ENCODE measurements around the gene GFPT1. TPM values are rescaled to one million over a fixed set of nuclear protein-coding genes. Genes with fewer than 3 reads are reported as not detected.
A peak's percentile ranks its signal among the peaks of the same experiment; 100 is the strongest.

GFPT1 gene
- total and polyA plus RNA-seq, 9 of the 15 experiments (the other 6 are each of a cell fraction or from before 2014, with no cell fraction given): 6.6 to 38.3 (median 15.9) TPM

DNA sequence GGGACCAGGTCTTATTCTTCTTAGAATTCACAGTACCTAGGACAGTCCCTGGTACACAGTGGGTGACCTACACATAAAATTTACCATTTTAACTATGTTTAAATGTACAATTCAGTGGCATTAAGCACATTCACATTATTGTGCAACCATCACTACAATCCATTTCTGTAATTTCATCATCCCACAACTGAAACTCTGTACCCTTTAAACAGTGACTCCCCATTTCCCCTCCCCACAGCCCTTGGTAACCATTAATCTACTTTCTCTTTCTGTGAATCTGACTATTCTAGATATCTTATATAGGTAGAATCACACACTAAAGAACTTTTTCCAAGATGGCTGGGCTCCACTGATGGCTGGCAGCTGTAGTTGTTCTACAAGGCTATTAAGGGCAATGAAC, 41.6 kb downstream of the GFPT1 start:
- no peak overlapping the region for H3K9ac ChIP-seq (ENCODE audit: insufficient read depth in 1 of 2, low read depth in 2 of 2, low read length in 2 of 2)
- no peaks in the 10 kb centered on the region for H3K79me2 ChIP-seq (ENCODE audit: control insufficient read depth, insufficient read depth, low read length)
- H3K4me3 ChIP-seq: no peak overlapping the region
- no peaks in the 10 kb centered on the region for H3K9me1 ChIP-seq (ENCODE audit: control insufficient read depth, insufficient read depth, low read length)
- TF ChIP-seq CBX2 (IDR thresholded peaks at IDR 0.05; ENCODE audit: insufficient read depth, low read length, poor library complexity, severe bottlenecking): no peak
- TF ChIP-seq CHD2 (IDR thresholded peaks at IDR 0.05; ENCODE audit: low read depth, low read length): no peak
- no peak for TF ChIP-seq ZC3H8 (IDR thresholded peaks at IDR 0.05)
- no peak for TF ChIP-seq FOXA3 (CRISPR knock-in tag; conservative IDR thresholded peaks at IDR 0.05 in 1 of 2, IDR thresholded peaks at IDR 0.05 in 1 of 2)
- TF ChIP-seq ZFP36 (IDR thresholded peaks at IDR 0.05; ENCODE audit: low read depth, low read length, partially characterized antibody): no peak
- no peak for TF ChIP-seq SAFB (IDR thresholded peaks at IDR 0.05; ENCODE audit: borderline replicate concordance, low read depth, low read length)
- TF ChIP-seq IRF2 (CRISPR knock-in tag; IDR thresholded peaks at IDR 0.05): no peak
- TF ChIP-seq CEBPG (CRISPR knock-in tag; IDR thresholded peaks at IDR 0.05): no peak
- peak; percentile 60 to 63; a peak in 3 of 4 replicates for TF ChIP-seq CEBPG (tag; conservative IDR thresholded peaks at IDR 0.05 in 1 of 2, IDR thresholded peaks at IDR 0.05 in 1 of 2)
- TF ChIP-seq CEBPB (tag; IDR thresholded peaks at IDR 0.05): peak; percentile 67
- TF ChIP-seq BHLHE40 (IDR thresholded peaks at IDR 0.05; ENCODE audit: low read length): no peak
- TF ChIP-seq, protein P1, sequence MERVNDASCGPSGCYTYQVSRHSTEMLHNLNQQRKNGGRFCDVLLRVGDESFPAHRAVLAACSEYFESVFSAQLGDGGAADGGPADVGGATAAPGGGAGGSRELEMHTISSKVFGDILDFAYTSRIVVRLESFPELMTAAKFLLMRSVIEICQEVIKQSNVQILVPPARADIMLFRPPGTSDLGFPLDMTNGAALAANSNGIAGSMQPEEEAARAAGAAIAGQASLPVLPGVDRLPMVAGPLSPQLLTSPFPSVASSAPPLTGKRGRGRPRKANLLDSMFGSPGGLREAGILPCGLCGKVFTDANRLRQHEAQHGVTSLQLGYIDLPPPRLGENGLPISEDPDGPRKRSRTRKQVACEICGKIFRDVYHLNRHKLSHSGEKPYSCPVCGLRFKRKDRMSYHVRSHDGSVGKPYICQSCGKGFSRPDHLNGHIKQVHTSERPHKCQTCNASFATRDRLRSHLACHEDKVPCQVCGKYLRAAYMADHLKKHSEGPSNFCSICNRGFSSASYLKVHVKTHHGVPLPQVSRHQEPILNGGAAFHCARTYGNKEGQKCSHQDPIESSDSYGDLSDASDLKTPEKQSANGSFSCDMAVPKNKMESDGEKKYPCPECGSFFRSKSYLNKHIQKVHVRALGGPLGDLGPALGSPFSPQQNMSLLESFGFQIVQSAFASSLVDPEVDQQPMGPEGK (CRISPR knock-in tag; IDR thresholded peaks at IDR 0.05; ENCODE audit: borderline replicate concordance): no peak
- TF ChIP-seq, protein P2, sequence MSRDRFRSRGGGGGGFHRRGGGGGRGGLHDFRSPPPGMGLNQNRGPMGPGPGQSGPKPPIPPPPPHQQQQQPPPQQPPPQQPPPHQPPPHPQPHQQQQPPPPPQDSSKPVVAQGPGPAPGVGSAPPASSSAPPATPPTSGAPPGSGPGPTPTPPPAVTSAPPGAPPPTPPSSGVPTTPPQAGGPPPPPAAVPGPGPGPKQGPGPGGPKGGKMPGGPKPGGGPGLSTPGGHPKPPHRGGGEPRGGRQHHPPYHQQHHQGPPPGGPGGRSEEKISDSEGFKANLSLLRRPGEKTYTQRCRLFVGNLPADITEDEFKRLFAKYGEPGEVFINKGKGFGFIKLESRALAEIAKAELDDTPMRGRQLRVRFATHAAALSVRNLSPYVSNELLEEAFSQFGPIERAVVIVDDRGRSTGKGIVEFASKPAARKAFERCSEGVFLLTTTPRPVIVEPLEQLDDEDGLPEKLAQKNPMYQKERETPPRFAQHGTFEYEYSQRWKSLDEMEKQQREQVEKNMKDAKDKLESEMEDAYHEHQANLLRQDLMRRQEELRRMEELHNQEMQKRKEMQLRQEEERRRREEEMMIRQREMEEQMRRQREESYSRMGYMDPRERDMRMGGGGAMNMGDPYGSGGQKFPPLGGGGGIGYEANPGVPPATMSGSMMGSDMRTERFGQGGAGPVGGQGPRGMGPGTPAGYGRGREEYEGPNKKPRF (IDR thresholded peaks at IDR 0.05; ENCODE audit: low read depth, low read length): no peak
- no peak for TF ChIP-seq HNRNPK (IDR thresholded peaks at IDR 0.05; ENCODE audit: low read depth, low read length, poor library complexity, severe bottlenecking)
- no peak for TF ChIP-seq GABPB1 (CRISPR knock-in tag; IDR thresholded peaks at IDR 0.05)
- peak; percentile 54 for TF ChIP-seq RBM22 (IDR thresholded peaks at IDR 0.05; ENCODE audit: low read depth, low read length, poor library complexity, severe bottlenecking)
- TF ChIP-seq SAP30 (IDR thresholded peaks at IDR 0.05; ENCODE audit: borderline replicate concordance, insufficient read depth, low read depth, low read length, poor library complexity, severe bottlenecking): no peak
- no peak for TF ChIP-seq CBX1 (IDR thresholded peaks at IDR 0.05; ENCODE audit: low read depth)
- ATAC-seq (no peak), FAIRE-seq (no peak), DNase-seq (ENCODE audit: extremely low read depth in 1 of 4, low spot score in 3 of 4) (no peak)
- H3K27me3 ChIP-seq (ENCODE audit: control insufficient read depth in 2 of 2, insufficient read depth in 2 of 2, low read length in 2 of 2): no peaks in the 10 kb centered on the region
- CTCF ChIA-PET (ENCODE audit: low intra/inter-chr PET ratio): no interaction called here
- POLR2A ChIA-PET: no interaction called here
- intact Hi-C loops (cut with micrococcal nuclease) (no loop called here), in situ Hi-C loops (cut with MboI) (no loop called here)
- H3K36me3 ChIP-seq (ENCODE audit: control insufficient read depth, insufficient read depth, low read length): peaks cover 88% of the 10 kb centered on the region
- no peak overlapping the region for H3K27ac ChIP-seq (ENCODE audit: extremely low read depth, low read depth, low read length)
- no peak overlapping the region for H2AFZ ChIP-seq (ENCODE audit: low read depth, low read length)
- H3K9me3 ChIP-seq (replicated peaks; ENCODE audit: control insufficient read depth, insufficient read depth, low read depth, low read length): no peaks in the 10 kb centered on the region
- no peaks in the 10 kb centered on the region for H4K20me1 ChIP-seq (replicated peaks; ENCODE audit: control insufficient read depth, insufficient read depth, low read length)
- H3K4me2 ChIP-seq (ENCODE audit: insufficient read depth, low read length): no peak overlapping the region
- BruUV-seq (replicated peaks): no TSS peak
- H3K4me1 ChIP-seq (replicated peaks in 1 of 2; ENCODE audit: control insufficient read depth in 2 of 2, insufficient read depth in 2 of 2, low read length in 2 of 2): no peaks in the 10 kb centered on the region
